ENCODE measurements around the gene UPF3B. TPM values are rescaled to one million over a fixed set of nuclear protein-coding genes. Genes with fewer than 3 reads are reported as not detected.
"Not testable (repeated sequence)": the region's sequence is repeated elsewhere in the genome, so short reads cannot be mapped to it uniquely, and the experiment has no call there.

The UPF3B gene
- total RNA-seq = 1.2 and 2.0 TPM in 2 replicates

DNA sequence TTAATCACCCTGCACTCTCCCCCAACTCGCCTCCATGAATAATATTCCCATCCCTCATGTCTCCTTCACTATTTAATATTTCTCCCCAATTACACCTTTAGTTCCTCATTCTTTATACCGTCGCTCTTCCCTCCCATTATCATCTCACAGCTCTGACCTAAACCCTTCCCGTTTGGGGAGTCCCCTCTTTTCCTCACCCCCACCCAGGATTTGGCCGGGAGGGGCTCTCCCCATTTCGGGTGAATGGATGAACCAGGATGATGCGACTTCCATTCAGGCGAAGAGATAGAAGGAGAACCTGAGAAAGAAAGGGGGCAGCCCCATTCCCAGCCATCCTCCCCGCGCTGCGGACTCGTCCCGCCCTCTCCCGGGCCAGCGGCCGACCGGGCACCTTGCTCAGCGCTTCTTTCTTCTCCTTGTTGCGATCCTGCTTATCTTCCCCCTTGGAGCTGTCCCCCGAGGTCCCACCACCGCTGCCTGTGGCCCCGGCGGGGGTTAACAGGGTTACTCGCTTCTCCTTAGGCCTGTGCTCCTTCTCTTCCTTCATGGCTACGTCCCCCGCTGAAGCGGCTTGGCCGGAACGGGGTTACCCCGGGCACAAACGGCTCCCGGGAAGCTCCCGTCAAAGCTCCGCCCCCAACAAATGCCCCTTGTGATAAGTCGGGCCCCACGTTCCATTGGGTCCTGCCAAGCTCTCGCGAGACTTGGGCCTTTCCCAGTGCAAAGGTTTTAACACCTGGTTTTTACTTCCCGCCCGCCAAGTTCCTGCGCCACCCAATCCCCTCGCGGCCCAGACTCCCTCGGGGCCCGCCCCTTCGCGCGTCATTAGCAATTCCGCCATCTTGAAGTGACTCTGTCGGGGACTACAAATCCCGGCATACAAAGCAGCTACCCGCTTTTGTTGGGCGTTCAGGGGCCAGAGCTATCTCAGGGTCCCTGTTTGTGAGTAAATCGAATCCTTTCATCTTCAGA lies at the start of gene UPF3B:
Gene UPF3B (minus strand): TSS at position 582 of the 972 bp plus-strand sequence. CDS start 35 bp downstream, at position 547.
- peak; percentile 97 to 98 for DNase-seq (ENCODE audit: low read depth in 2 of 2)

DNA sequence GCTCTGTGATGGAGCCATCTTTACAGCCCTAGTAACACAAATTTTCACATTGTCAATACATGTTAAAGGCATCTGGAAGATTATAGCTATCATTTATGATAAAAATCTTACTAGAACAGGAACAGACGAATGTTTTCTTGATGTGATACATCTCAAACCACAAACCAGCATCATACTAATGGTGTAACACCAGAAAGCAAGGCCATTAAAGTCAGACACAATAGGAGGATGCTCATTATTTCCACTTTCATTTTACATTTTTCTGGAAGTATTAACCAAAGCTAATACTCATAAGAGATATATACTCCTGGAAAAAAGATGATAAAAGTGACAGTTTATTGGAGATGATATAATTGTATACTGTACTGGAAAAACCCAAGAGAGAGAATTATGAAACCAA lies 48.2 kb upstream of the UPF3B start:
- no peak for DNase-seq (ENCODE audit: low read depth in 2 of 2)

DNA sequence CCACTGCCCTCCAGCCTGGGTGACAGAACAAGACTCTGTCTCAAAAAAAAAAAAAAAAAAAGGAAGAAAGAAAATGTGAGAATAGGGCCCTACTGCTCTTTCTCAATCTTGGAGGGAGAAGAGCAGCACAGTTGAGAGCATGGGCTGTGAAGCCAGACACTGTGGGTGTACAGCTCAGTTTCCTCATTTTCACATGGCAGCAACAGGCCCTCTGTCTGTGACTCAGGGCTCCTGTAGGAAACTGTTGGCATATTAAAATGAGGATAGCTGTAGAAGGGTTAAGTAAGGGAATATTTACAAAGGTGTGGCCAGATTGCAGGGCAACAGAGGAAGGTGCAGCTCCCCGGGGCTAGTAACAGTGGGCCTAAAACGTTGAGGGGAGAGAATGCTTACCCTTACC lies 46.4 kb upstream of the UPF3B start:
- DNase-seq (ENCODE audit: low read depth in 2 of 2) = no peak

DNA sequence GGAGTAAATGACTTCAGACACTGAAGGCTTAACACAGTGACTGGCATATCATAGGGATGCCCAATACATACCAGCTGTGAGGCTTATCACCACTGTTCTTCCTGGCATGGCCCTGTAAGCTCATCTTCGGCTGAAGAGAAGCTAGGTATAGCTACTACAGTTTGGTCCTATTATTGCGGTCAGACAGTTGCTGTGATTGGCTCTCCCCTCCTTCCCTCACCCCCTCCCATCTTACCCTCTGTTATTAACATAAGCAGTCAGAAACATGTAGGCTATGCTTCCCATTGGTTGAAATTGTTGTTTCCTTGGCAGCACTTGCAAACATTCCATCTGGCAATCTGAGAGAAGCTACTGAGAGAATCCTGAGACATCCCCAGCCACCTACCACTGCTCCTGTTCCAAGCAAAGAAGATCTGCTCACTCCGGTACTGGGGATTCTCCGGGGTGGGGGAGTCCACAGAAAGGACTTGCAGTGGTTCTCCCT lies 43.1 kb upstream of the UPF3B start, which contains the start of gene AKAP14:
Gene AKAP14 (plus strand): TSS at position 51 of the 484 bp plus-strand sequence. CDS start 7,331 bp downstream, outside the sequence.
- no peak for DNase-seq (ENCODE audit: low read depth in 2 of 2)

GRCh38 chrX:119891961-119892692 lies 39.4 kb upstream of the UPF3B start:
- DNase-seq (ENCODE audit: low read depth in 2 of 2) = not testable (repeated sequence)

DNA sequence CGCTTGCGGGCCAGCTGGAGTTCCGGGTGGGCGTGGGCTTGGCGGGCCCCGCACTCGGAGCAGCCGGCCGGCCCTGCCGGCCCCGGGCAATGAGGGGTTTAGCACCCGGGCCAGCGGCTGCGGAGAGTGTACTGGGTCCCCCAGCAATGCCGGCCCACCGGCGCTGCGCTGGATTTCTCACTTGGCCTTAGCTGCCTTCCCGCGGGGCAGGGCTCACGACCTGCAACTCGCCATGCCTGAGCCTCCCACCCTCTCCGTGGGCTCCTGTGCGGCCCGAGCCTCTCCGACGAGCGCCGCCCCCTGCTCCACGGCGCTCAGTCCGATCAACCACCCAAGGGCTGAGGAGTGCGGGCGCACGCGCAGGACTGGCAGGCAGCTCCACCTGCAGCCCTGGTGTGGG lies 37.9 kb upstream of the UPF3B start:
- not testable (repeated sequence) for DNase-seq (ENCODE audit: low read depth in 2 of 2)

- DNase-seq (ENCODE audit: low read depth in 2 of 2) = peak; percentile 57 to 70
These were observed 35.1 kb upstream of the UPF3B start for GRCh38 chrX:119887721-119888425.

DNA sequence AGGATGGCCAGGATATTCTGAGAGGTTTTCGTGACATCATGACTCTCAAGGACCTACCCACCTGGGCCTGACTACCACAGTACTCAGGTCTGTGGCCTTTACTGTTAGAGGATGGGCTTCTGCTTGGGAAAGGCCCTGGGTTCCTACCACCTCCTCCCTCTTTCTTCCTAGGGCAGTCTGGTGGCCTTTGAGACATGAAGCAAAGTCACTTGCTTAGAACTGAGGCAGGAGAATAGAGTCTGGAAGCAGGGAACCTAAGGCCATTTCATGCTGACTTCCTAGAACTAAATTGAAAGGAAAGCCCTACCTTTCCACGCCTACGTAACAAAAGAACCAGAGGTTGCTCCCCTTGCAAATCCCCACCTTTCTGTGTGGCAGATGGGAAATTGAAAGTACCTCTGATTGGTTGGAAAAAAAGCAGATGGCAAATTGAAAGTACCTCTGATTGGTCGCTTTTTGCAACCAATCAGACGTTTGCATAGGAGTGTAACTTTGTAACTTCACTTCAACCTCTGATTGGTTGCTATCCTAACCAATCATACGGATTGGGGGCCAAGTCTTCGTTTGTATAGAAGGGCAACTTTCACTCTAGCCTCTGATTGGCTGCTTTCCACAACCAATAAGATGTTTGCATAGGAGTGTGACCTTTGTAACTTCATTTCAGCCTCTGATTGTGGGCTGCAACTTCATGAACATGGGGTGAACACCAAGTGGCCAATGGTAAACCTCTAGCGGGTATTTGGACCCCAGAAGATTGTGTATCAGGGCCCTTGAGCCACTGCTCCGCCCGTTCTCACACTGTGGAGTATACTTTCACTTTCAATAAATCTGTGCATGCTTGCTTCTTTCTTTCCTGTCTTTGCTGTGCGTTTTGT lies 33.0 kb upstream of the UPF3B start:
- peak; percentile 10 to 21 for DNase-seq (ENCODE audit: low read depth in 2 of 2)

GRCh38 chrX:119880552-119881437 lies 28.0 kb upstream of the UPF3B start:
- DNase-seq (ENCODE audit: low read depth in 2 of 2) = peak; percentile 64 to 67

DNA sequence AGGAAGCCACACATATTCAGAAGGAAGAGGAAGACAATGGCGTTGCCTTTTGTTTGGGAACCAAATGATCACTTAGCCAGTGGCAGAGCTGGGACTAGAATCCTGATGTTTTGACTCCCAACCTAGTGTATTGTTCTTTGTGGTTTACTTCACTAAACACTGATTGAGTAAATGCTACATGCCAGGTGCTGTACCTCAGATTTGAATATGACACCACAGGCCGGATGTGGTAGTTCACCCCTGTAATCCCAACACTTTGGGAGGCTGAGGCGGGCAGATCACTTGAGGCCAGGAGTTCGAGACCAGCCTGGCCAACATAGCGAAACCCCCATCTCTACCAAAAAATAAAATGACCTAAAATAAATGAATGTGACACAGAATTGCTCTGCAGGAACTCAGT lies 27.3 kb upstream of the UPF3B start:
- no peak for DNase-seq (ENCODE audit: low read depth in 2 of 2)

GRCh38 chrX:119878740-119879139 lies 26.0 kb upstream of the UPF3B start:
- DNase-seq (ENCODE audit: low read depth in 2 of 2) = no peak

DNA sequence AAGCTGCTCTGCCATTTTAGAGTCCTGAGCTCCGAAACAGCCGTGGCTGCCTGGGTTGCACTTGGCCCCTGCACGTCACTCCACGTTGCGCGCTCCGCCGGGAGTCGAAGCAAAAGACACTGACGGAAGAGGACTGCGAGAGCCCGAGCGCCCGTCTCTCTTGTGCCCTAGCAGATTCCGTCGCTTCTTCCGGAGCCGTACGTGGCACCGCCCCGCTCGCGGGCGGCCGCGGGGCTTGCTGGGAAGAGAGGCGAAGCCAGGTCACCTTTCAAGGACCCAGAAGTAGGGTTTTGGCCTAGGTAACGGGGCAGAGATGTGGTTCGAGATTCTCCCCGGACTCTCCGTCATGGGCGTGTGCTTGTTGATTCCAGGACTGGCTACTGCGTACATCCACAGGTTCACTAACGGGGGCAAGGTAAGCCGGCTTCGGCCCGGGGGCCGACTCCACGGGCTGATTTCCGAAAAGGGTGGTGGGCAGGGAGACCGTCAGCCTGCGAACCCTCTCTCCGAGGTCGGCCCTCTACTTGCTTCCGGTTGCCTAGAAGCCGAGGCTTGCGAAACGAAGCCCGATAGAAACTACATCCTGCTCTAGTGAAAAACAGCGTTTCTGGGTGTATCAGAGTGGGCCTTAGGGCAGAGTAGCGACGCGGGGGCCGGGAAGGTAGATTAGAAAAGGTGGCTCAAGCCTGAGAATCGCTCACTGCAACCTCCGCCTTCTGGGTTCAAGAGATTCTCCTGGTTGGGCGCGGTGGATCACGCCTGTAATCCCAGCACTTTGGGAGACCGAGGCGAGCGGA lies 19.0 kb upstream of the UPF3B start, which contains the start of the genes NDUFA1 and RNF113A:
Gene NDUFA1 (plus strand): TSS at position 234 of the 797 bp plus-strand sequence. CDS start 80 bp downstream, at position 314.
Gene RNF113A (minus strand): TSS at position 135 of the 797 bp plus-strand sequence. CDS start 120 bp downstream, at position 15.
- DNase-seq (ENCODE audit: low read depth in 2 of 2) = peak; percentile 81 to 87

DNA sequence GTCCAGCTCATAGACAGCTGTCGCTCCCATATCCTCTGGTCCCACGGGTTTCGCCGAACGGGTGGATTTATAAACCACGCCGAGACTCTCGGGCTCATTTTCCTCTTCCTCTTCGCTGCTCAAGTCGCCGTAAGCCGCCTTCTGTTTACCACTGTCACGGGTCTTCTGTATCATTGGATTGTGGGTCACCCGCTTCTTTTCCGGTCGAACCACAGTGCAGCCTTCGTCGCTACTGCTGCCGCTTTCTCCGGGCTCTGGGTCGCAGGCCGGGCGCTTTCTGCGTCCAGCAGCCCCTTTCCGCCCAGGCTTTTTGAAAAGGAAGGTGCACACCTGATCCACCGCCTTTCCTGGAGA lies 18.5 kb upstream of the UPF3B start:
- peak in 1 of 2 donors; percentile 35 for DNase-seq (ENCODE audit: low read depth in 2 of 2)

- peak; percentile 17 to 42 for DNase-seq (ENCODE audit: low read depth in 2 of 2)
These were observed 17.9 kb upstream of the UPF3B start for GRCh38 chrX:119870626-119871131.

GRCh38 chrX:119853444-119853843 lies 681 bp upstream of the UPF3B start:
- DNase-seq (ENCODE audit: low read depth in 2 of 2) = peak in 1 of 2 donors; percentile 1

- peak in 1 of 2 donors; percentile 38 for DNase-seq (ENCODE audit: low read depth in 2 of 2)
These were observed 18.9 kb downstream of the UPF3B start for GRCh38 chrX:119833905-119834304.

DNA sequence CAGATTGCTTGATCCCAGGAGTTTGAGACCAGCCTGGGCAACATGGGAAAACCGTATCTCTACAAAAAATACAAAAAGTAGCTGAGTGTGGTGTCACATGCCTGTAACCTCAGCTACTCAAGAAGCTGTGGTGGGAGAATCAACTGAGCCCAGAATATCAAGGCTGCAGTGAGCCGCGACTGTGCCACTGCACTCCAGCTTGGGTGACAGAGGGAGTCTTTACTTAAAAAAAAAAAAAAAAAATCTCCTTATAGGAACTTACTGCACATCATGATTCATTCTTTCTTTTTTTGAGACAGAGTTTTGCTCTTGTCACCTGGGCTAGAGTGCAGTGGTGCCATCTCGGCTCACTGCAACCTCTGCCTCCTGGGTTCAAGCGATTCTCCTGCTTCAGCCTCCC lies 24.3 kb downstream of the UPF3B start:
- DNase-seq (ENCODE audit: low read depth in 2 of 2) = no peak

GRCh38 chrX:119826399-119826959 lies 26.3 kb downstream of the UPF3B start:
- DNase-seq (ENCODE audit: low read depth in 2 of 2) = peak; percentile 72 to 87

Measured in lung microvascular endothelial cell (primary cell).